A673 (cell line): ENCODE results near the gene IL1RAPL1. TPM values are rescaled to one million over a fixed set of nuclear protein-coding genes. Genes with fewer than 3 reads are reported as not detected.

ENCODE experiments used
- BruUV-seq: library from RNA; stranded (reverse); fragments of 400-500 nt; replicated peaks from 2 replicates; lab custom pipeline; 2021; lab: Mats Ljungman, UMichigan
- CTCF ChIA-PET: fragments of 300-600 bp; sonication (Branson Sonifier 250); formaldehyde crosslinking; loops from one replicate; lab custom pipeline; 2022; ENCODE audit warnings: antibody characterized with exemption; lab: Charles Lee
- POLR2A ChIA-PET: fragments of 300-600 bp; sonication (Branson Sonifier 250); formaldehyde crosslinking; loops from one replicate; lab custom pipeline; 2022; ENCODE audit warnings: antibody characterized with exemption; ENCODE audit not compliant: low non-redundant PET; lab: Charles Lee
- DNase-seq: peaks from one replicate; pipeline ENCODE4 v3.0.0-alpha.2; 2015; ENCODE audit warnings: low spot score
- H3K27ac ChIP-seq: fragments of 200-600 bp; sonication (generic); 2 replicates; pipeline ENCODE4 v1.5.1; 2016; ENCODE audit warnings: mixed run types, low read depth, mild to moderate bottlenecking, mixed read lengths, antibody characterized with exemption, low read length; ENCODE audit not compliant: poor library complexity, severe bottlenecking
- H3K27me3 ChIP-seq: fragments of 200-600 bp; sonication (generic); replicated peaks from 2 replicates; pipeline ENCODE4 v1.6.1; 2017; ENCODE audit warnings: mixed run types, low read depth, mild to moderate bottlenecking, mixed read lengths, antibody characterized with exemption, low read length; ENCODE audit not compliant: insufficient read depth, poor library complexity
- H3K36me3 ChIP-seq: fragments of 200-600 bp; sonication (generic); 2 replicates; pipeline ENCODE4 v1.6.1; 2016; ENCODE audit warnings: mixed run types, mild to moderate bottlenecking, mixed read lengths, antibody characterized with exemption, low read length; ENCODE audit not compliant: insufficient read depth, poor library complexity, severe bottlenecking
- H3K4me1 ChIP-seq: fragments of 200-600 bp; sonication (generic); 2 replicates; pipeline ENCODE4 v1.6.1; 2017; ENCODE audit warnings: mixed run types, mild to moderate bottlenecking, mixed read lengths, antibody characterized with exemption, low read length; ENCODE audit not compliant: insufficient read depth, poor library complexity, severe bottlenecking
- H3K4me3 ChIP-seq: fragments of 200-600 bp; sonication (generic); 2 replicates; pipeline ENCODE4 v1.5.1; 2016; ENCODE audit warnings: low read depth, mixed run types, mild to moderate bottlenecking, mixed read lengths, low read length; ENCODE audit not compliant: poor library complexity, severe bottlenecking
- H3K9me3 ChIP-seq: fragments of 200-600 bp; sonication (generic); 2 replicates; pipeline ENCODE4 v1.6.1; 2016; ENCODE audit warnings: mixed run types, low read depth, mild to moderate bottlenecking, mixed read lengths, antibody characterized with exemption, low read length; ENCODE audit not compliant: poor library complexity, severe bottlenecking
- CTCF ChIP-seq: fragments of 300-800, 200-600 bp; sonication (generic); conservative IDR thresholded peaks from 2 replicates; pipeline ENCODE4 v1.5.1; 2017; ENCODE audit warnings: low read depth, mild to moderate bottlenecking, antibody characterized with exemption, low read length, moderate library complexity, mixed read lengths
- EZH2 ChIP-seq: fragments of 200-600 bp; sonication (generic); IDR thresholded peaks from 2 replicates; pipeline ENCODE4 v1.6.1; 2017; ENCODE audit warnings: borderline replicate concordance, low read depth, mild to moderate bottlenecking, mixed read lengths, antibody characterized with exemption, low read length; ENCODE audit not compliant: poor library complexity, severe bottlenecking
- intact Hi-C: fragments of 100-400 bp; cut with micrococcal nuclease; formaldehyde crosslinking; loops from one replicate; pipeline ENCODE4 v1.10.0; 2022; ENCODE audit not compliant: unreplicated experiment
- total RNA-seq: library from RNA; stranded (reverse); gene quantifications from 2 replicates; pipeline ENCODE4 v1.2.3, GENCODE V29; 2021

IL1RAPL1 gene
- total RNA-seq, 1 experiment from 2014 or later, result 0.21 TPM

- intact Hi-C loops, result no loop called here
- no peak for DNase-seq
- Histone ChIP-seq H3K4me3 (no peak overlapping the region), H3K27ac (no peak overlapping the region), H3K27me3 (no peaks in the 10 kb centered on the region), H3K36me3 (no peaks in the 10 kb centered on the region), H3K9me3 (no peaks in the 10 kb centered on the region), H3K4me1 (no peaks in the 10 kb centered on the region)
- POLR2A ChIA-PET, result no interaction called here
- no TSS peak for BruUV-seq
- CTCF ChIA-PET, result no interaction called here
- TF ChIP-seq EZH2, result no peak
- no peak for TF ChIP-seq CTCF
Observed at GRCh38 chrX:28599957-28600356, 12.7 kb downstream of the IL1RAPL1 start.

- no TSS peak for BruUV-seq
- POLR2A ChIA-PET, result no interaction called here
- CTCF ChIA-PET, result no interaction called here
- Histone ChIP-seq H3K27ac (no peak overlapping the region), H3K4me3 (no peak overlapping the region), H3K36me3 (no peaks in the 10 kb centered on the region), H3K4me1 (no peaks in the 10 kb centered on the region), H3K9me3 (no peaks in the 10 kb centered on the region), H3K27me3 (no peaks in the 10 kb centered on the region)
- no peak for DNase-seq
- intact Hi-C loops, result no loop called here
- TF ChIP-seq CTCF (no peak), EZH2 (no peak)
Observed at GRCh38 chrX:28609003-28609402, 21.8 kb downstream of the IL1RAPL1 start.

GRCh38 chrX:28609917-28610613 is 22.8 kb downstream of the IL1RAPL1 start:
- no peaks in the 10 kb centered on the region for H3K9me3 ChIP-seq
- no peak for DNase-seq
- TF ChIP-seq CTCF, result no peak
- no peak for TF ChIP-seq EZH2
- no peaks in the 10 kb centered on the region for H3K36me3 ChIP-seq
- H3K27me3 ChIP-seq, result no peaks in the 10 kb centered on the region
- H3K4me1 ChIP-seq, result no peaks in the 10 kb centered on the region
- no peak overlapping the region for H3K4me3 ChIP-seq
- no peak overlapping the region for H3K27ac ChIP-seq
- ChIA-PET POLR2A (no interaction called here), CTCF (no interaction called here)
- intact Hi-C loops, result no loop called here
- BruUV-seq, result no TSS peak
